GM12872 (cell line): Measurements from ENCODE around the gene USF2.

Experiments used
- CTCF ChIP-seq: IDR thresholded peaks from 3 replicates; pipeline ENCODE4 v1.5.1; 2011; ENCODE audit warnings: low read depth, mild to moderate bottlenecking, low read length, moderate library complexity; ENCODE audit not compliant: insufficient read depth

Gene USF2

DNA sequence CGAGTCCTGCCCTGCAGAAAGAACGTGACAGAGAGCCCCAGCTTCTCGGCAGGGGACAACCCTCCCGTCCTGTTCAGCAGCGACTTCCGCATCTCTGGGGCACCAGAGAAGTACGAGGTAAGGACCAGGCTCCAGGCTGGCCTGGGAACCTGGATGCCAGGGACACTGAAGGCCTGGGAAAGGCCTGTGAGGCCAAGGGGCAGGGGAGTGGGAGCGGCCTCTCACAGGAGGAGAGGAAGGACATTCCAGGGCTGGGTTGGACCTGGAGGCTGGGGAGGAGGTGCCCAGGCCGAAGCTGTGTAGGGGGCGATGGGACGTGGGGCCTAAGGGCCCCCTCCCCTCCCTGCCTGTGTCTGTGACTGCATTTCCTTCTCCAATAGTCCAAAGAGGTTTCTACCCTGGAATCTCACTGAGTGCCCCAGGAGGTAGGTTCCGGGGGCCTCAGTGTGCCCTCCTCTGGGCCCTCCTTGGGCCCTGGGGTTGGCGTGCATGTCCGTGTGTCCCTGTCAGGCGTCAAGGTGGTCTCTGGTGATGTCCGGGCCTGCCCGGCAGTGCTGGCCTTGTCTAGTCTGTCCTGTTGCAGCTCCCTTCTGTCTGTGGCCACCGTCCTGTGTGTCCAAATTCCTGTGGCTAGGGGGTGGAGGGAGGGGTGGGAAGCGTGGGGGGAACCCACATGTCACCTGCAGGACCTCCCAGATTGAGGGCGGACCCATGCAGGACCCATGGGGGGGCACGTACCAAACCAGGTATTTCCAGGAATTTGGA lies 43.3 kb downstream of the USF2 start:
- no peak for TF ChIP-seq CTCF

DNA sequence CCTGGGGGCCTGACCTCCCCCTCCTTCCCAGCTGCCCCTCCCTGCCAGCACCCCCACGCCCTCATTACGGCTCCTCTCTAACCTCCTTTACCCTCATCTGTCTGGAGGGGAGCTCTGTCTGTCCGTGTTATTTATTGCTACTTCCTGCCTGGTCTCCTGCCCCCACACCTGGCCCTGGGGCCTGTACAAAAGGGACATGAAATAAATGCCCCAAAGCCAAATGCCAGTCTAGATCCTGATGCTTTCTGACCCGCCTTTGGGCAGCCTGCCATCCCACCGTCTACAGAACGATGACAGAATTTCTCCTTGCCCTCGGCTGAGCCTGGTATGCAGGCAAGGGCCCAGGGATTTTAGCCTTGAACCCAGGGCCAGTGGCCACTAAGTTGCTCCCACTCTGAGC lies 44.8 kb downstream of the USF2 start:
- no peak for TF ChIP-seq CTCF

- TF ChIP-seq CTCF, result no peak
Measured at GRCh38 chr19:35314031-35314430, 45.3 kb downstream of the USF2 start.

- no peak for TF ChIP-seq CTCF
Measured at GRCh38 chr19:35314858-35315470, 46.2 kb downstream of the USF2 start.

DNA sequence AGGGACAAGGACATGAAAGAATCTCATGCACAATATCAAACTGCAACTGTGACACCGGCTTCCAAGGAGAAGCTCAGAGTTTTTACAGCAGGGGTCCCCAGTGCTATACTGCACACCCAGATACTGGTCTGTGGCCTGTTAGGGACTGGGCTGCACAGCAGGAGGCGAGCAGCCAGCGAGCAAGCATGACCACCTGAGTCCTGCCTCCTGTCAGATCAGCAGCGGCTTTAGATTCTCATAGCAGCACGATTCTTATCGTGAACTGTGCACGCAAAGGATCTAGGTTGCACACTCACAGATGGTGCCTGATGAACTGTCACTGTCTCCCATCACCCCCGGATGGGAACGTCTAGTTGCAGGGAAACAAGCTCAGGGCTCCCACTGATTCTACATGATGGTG lies 47.1 kb downstream of the USF2 start:
- no peak for TF ChIP-seq CTCF

GRCh38 chr19:35316560-35316959 lies 47.8 kb downstream of the USF2 start:
- no peak for TF ChIP-seq CTCF

DNA sequence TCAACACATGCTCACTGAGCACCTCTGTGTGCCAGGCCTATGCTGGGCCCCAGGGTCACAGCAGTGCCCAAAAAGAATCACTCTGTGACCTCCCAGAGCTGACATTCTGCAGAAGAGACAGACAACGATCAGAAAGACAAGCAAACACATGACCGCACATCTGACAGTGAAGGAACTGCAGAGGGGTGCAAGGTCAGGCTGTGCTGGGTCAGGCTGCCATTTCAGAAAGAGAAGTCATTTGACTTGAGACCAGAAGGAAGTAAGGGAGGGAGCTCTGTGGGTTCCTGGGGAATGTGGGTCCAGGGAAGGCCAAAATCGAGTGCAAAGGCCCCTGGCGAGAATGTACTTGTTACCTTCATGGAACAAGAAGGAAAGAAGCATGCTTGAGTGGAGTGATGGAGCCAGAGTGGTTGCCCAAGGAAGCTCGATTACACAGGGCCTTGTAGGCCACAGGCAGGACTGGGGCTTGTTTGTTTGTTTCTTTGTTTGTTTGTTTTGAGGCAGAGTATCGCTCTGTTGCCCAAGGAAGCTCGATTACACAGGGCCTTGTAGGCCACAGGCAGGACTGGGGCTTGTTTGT lies 48.8 kb downstream of the USF2 start:
- no peak for TF ChIP-seq CTCF
